Keratinocyte (primary cell): ENCODE data around the gene KATNB1. TPM values are rescaled to one million over a fixed set of nuclear protein-coding genes. Genes with fewer than 3 reads are reported as not detected.

ENCODE experiments used
- DNase-seq: peaks from one replicate; pipeline ENCODE4 v3.0.0-alpha.2; 2011; ENCODE audit warnings: low read depth, missing footprints, low spot score
- FAIRE-seq: peaks from 2 replicates; lab custom pipeline; 2011; peaks lifted over from hg19 to GRCh38; lab: Jason Lieb, UNC
- H2AFZ ChIP-seq: 2 replicates; pipeline ENCODE4 v1.6.0; 2012; ENCODE audit warnings: low read length, control low read depth, inconsistent platforms; ENCODE audit not compliant: control insufficient read depth
- H3K27ac ChIP-seq: 2 replicates; pipeline ENCODE4 v1.5.1; 2011; ENCODE audit warnings: low read length; ENCODE audit not compliant: control insufficient read depth, insufficient read depth
- H3K27me3 ChIP-seq: 3 replicates; pipeline ENCODE4 v1.6.0; 2011; ENCODE audit warnings: low read length; ENCODE audit not compliant: control insufficient read depth, insufficient read depth; ENCODE audit errors: extremely low read depth
- H3K36me3 ChIP-seq, 2 experiments: 2 replicates in 1 of 2; 3 replicates in 1 of 2; pipeline ENCODE4 v1.5.1; 2011; ENCODE audit warnings: low read length in 2 of 2, mild to moderate bottlenecking in 1 of 2; ENCODE audit not compliant: control insufficient read depth in 2 of 2, insufficient read depth in 2 of 2; ENCODE audit errors: extremely low read depth in 1 of 2
- H3K4me1 ChIP-seq: 3 replicates; pipeline ENCODE4 v1.5.1; 2011; ENCODE audit warnings: low read length; ENCODE audit not compliant: control insufficient read depth, insufficient read depth; ENCODE audit errors: extremely low read depth
- H3K4me2 ChIP-seq: 3 replicates; pipeline ENCODE4 v1.6.0; 2011; ENCODE audit warnings: low read depth, low read length; ENCODE audit not compliant: control insufficient read depth, insufficient read depth; ENCODE audit errors: extremely low read depth
- H3K4me3 ChIP-seq, 3 experiments: fragments of 200-600 bp in 1 of 3; sonication (generic) in 1 of 3; 2 replicates in 2 of 3; 3 replicates in 1 of 3; pipeline ENCODE4 v1.5.1; 2011 to 2016; ENCODE audit warnings: low read length in 3 of 3, mild to moderate bottlenecking in 3 of 3, control low read depth in 2 of 3, inconsistent platforms in 1 of 3, low read depth in 1 of 3, mixed read lengths in 1 of 3, mixed run types in 1 of 3, moderate library complexity in 1 of 3; ENCODE audit not compliant: control insufficient read depth in 2 of 3, insufficient read depth in 2 of 3; ENCODE audit errors: extremely low read depth in 1 of 3
- H3K79me2 ChIP-seq: 2 replicates; pipeline ENCODE4 v1.6.0; 2012; ENCODE audit warnings: low read length; ENCODE audit not compliant: control insufficient read depth, insufficient read depth
- H3K9ac ChIP-seq: 3 replicates; pipeline ENCODE4 v1.6.0; 2011; ENCODE audit warnings: low read length; ENCODE audit not compliant: control insufficient read depth, insufficient read depth; ENCODE audit errors: extremely low read depth
- H3K9me1 ChIP-seq: 3 replicates; pipeline ENCODE4 v1.6.0; 2011; ENCODE audit warnings: low read length; ENCODE audit not compliant: control insufficient read depth, insufficient read depth; ENCODE audit errors: extremely low read depth
- H3K9me3 ChIP-seq: 2 replicates; pipeline ENCODE4 v1.5.1; 2012; ENCODE audit warnings: low read depth, low read length; ENCODE audit not compliant: control insufficient read depth
- H4K20me1 ChIP-seq: 3 replicates; pipeline ENCODE4 v1.6.0; 2011; ENCODE audit warnings: low read length; ENCODE audit not compliant: control insufficient read depth, insufficient read depth; ENCODE audit errors: extremely low read depth
- EZH2 ChIP-seq: IDR thresholded peaks from one replicate; pipeline ENCODE4 v1.6.1; 2012; ENCODE audit warnings: inconsistent platforms, mild to moderate bottlenecking, low read length, moderate library complexity
- dilution Hi-C: fragments of 300-500 bp; cut with MboI; formaldehyde crosslinking; loops from one replicate; pipeline ENCODE4 v1.7.0; 2020; ENCODE audit warnings: low sequenced_read_pairs; ENCODE audit not compliant: extremely low pct_ligation_motif_present
- polyA plus RNA-seq, 5 experiments: library from polyadenylated mRNA; depleted of rRNA in 3 of 5; stranded (reverse) in 3 of 5; stranded (forward) in 1 of 5; unstranded in 1 of 5; fragments of >200 nt; gene quantifications; 1 replicate in 1 of 5; 2 replicates in 3 of 5; 3 replicates in 1 of 5; pipeline versions ENCODE4 v1.2.1 to v1.2.3, GENCODE V29; 2011 to 2012; ENCODE audit warnings: missing spikeins in 2 of 5, low read depth in 1 of 5, low replicate concordance in 1 of 5
- TF ChIP-seq, protein P1 (sequence below), 3 experiments: IDR thresholded peaks in 1 of 3; conservative IDR thresholded peaks in 1 of 3; optimal IDR thresholded peaks in 1 of 3; 2 replicates in 2 of 3; 3 replicates in 1 of 3; pipeline versions ENCODE3 to v1.5.1; 2011; ENCODE audit warnings: low read length in 3 of 3, mild to moderate bottlenecking in 3 of 3, moderate library complexity in 2 of 3, control low read depth in 1 of 3, inconsistent platforms in 1 of 3; ENCODE audit not compliant: insufficient read depth in 2 of 3; ENCODE audit errors: extremely low read depth in 1 of 3

KATNB1 gene
- polyA plus RNA-seq, 1 donor (not counting 4 experiments of a cell fraction or from before 2014, with no cell fraction given): 18.9 TPM

DNA sequence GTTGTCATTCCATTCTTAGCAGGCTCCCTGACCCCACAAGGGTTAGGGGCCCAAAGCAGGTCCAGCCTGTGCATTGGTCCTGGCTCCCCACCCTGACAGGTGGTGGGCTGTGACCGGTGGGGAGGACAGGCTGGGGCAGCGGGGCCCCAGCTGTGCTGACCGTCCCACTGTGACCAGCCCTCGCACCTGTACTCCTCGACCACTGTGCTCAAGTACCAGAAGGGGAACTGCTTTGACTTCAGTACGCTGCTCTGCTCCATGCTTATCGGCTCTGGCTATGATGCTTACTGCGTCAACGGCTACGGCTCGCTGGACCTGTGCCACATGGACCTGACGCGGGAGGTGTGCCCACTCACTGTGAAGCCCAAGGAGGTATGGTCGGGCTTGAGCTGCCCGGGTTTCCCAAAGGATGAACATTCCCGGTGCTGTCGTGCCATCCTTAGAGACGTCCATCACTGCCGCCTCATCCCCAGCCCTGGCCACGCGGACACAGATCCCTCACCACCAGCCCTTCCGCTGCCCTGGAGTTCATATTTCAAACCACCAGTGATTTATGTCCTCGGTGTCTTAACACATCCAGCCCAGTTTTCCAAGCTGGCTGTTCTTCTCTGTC, 33.7 kb upstream of the KATNB1 start:
- H3K4me2 ChIP-seq: no peak overlapping the region
- H3K9me3 ChIP-seq: no peaks in the 10 kb centered on the region
- H4K20me1 ChIP-seq: no peaks in the 10 kb centered on the region
- H3K79me2 ChIP-seq: no peaks in the 10 kb centered on the region
- H3K27me3 ChIP-seq: no peaks in the 10 kb centered on the region
- H3K9me1 ChIP-seq: no peaks in the 10 kb centered on the region
- H3K4me3 ChIP-seq: no peak overlapping the region
- no peaks in the 10 kb centered on the region for H3K36me3 ChIP-seq
- H3K9ac ChIP-seq: no peak overlapping the region
- DNase-seq (no peak), FAIRE-seq (no peak)
- TF ChIP-seq, protein P1, sequence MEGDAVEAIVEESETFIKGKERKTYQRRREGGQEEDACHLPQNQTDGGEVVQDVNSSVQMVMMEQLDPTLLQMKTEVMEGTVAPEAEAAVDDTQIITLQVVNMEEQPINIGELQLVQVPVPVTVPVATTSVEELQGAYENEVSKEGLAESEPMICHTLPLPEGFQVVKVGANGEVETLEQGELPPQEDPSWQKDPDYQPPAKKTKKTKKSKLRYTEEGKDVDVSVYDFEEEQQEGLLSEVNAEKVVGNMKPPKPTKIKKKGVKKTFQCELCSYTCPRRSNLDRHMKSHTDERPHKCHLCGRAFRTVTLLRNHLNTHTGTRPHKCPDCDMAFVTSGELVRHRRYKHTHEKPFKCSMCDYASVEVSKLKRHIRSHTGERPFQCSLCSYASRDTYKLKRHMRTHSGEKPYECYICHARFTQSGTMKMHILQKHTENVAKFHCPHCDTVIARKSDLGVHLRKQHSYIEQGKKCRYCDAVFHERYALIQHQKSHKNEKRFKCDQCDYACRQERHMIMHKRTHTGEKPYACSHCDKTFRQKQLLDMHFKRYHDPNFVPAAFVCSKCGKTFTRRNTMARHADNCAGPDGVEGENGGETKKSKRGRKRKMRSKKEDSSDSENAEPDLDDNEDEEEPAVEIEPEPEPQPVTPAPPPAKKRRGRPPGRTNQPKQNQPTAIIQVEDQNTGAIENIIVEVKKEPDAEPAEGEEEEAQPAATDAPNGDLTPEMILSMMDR (optimal IDR thresholded peaks at IDR 0.05 in 1 of 3, IDR thresholded peaks at IDR 0.05 in 1 of 3, conservative IDR thresholded peaks at IDR 0.05 in 1 of 3; ENCODE audit: extremely low read depth in 1 of 3, insufficient read depth in 2 of 3, low read length in 3 of 3): no peak
- no peak for TF ChIP-seq EZH2
- dilution Hi-C loops: no loop called here
- no peak overlapping the region for H2AFZ ChIP-seq
- no peak overlapping the region for H3K27ac ChIP-seq
- no peaks in the 10 kb centered on the region for H3K4me1 ChIP-seq

DNA sequence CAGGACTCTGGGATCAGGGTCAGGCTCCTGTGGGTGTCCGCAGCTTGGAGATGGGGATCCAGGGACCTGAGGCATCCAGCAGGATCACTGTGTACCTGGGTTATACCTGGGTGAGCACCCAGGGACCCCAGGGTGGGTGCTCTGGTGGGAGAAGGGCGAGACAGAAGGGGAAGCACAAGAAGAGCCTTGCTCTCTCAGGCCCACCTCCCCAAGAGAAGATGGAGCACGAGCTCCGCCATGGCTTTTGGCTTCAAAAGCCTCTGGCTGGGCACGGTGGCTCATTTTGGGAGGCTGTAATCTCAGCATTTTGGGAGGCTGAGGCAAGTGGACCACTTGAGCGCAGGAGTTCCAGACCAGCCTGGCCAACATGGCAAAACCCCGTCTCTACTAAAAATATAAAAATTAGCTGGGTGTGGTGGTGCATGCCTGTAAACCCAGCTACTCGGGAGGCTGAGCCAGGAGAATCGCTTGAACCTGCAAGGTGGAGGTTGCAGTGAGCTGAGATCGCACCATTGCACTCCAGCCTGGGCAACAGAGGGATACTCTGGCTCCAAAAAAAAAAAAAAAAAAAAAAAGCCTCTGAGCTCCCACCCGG, 32.1 kb upstream of the KATNB1 start:
- Histone ChIP-seq H3K27ac (no peak overlapping the region), H3K4me2 (no peak overlapping the region)

More for the DNA sequence above, 32.1 kb upstream of the KATNB1 start:
- Histone ChIP-seq H3K9ac (no peak overlapping the region), H4K20me1 (no peaks in the 10 kb centered on the region), H2AFZ (no peak overlapping the region), H3K9me1 (no peaks in the 10 kb centered on the region), H3K36me3 (no peaks in the 10 kb centered on the region), H3K27me3 (peaks cover 4% of the 10 kb centered on the region), H3K4me3 (no peak overlapping the region), H3K9me3 (no peaks in the 10 kb centered on the region), H3K79me2 (no peaks in the 10 kb centered on the region), H3K4me1 (no peaks in the 10 kb centered on the region)
- FAIRE-seq: no peak
- no peak for DNase-seq
- TF ChIP-seq, protein P1 (optimal IDR thresholded peaks at IDR 0.05 in 1 of 3, IDR thresholded peaks at IDR 0.05 in 1 of 3, conservative IDR thresholded peaks at IDR 0.05 in 1 of 3; ENCODE audit: extremely low read depth in 1 of 3, insufficient read depth in 2 of 3, low read length in 3 of 3): no peak
- no peak for TF ChIP-seq EZH2
- dilution Hi-C loops: no loop called here
